Measurements from ENCODE around the gene TSEN54.

DNA sequence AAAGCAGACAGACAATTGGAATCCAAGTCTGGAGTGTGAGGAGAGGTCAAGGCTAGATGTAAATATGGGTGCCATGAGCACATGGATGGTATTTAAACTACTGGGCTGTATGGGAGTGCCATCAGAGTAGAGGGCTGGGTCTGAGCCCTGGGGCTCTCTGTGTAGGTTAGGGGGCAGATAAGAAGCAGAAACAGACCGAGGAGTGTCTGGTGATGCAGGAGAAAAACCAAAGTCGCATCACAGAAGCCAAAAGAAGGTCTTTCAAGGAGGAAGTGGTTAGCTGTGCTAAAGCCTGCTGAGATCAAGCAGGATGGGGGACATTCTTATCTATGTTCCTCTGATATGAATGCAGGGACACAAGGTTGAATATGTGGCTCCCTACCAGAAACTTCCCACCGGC, 1.9 kb downstream of the TSEN54 start:
- TF ChIP-seq, protein P1, sequence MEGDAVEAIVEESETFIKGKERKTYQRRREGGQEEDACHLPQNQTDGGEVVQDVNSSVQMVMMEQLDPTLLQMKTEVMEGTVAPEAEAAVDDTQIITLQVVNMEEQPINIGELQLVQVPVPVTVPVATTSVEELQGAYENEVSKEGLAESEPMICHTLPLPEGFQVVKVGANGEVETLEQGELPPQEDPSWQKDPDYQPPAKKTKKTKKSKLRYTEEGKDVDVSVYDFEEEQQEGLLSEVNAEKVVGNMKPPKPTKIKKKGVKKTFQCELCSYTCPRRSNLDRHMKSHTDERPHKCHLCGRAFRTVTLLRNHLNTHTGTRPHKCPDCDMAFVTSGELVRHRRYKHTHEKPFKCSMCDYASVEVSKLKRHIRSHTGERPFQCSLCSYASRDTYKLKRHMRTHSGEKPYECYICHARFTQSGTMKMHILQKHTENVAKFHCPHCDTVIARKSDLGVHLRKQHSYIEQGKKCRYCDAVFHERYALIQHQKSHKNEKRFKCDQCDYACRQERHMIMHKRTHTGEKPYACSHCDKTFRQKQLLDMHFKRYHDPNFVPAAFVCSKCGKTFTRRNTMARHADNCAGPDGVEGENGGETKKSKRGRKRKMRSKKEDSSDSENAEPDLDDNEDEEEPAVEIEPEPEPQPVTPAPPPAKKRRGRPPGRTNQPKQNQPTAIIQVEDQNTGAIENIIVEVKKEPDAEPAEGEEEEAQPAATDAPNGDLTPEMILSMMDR (IDR thresholded peaks at IDR 0.05; ENCODE audit: borderline replicate concordance, extremely low read depth, low read length, poor library complexity, severe bottlenecking) = no peak
- no peak for TF ChIP-seq EZH2 (IDR thresholded peaks at IDR 0.05; ENCODE audit: borderline replicate concordance, low read depth, low read length, severe bottlenecking)
